22Rv1 (cell line): Measurements from ENCODE around the gene MGA.

Experiments
- ZFX ChIP-seq: fragments of 450-650 bp; IDR thresholded peaks from 2 replicates; pipeline ENCODE4 v1.6.1; 2017; ENCODE audit warnings: antibody characterized with exemption, borderline replicate concordance
- TF ChIP-seq, protein P1 (sequence below): fragments of 450-650 bp; IDR thresholded peaks from 2 replicates; pipeline ENCODE4 v1.5.1; 2017; ENCODE audit warnings: mild to moderate bottlenecking

DNA sequence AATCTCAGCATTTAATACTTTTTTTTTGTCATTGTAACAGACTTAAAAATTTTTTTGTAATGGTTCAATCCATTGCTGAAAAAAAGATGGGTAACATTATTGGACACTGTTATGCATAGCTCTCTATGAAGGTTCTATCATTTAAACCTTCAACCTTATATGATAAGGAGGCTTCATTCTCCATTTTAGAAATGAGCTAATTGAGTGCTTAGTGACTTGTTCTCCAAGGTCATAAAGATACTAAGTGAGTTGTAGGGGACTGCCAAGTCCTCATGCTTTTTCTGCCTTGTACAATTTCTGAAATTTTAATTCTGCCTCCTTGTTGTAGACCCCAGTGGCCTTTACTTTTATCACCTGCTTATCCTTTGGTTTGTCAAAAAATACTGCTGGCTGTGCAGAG is 56.7 kb downstream of the MGA start:
- TF ChIP-seq, protein P1, sequence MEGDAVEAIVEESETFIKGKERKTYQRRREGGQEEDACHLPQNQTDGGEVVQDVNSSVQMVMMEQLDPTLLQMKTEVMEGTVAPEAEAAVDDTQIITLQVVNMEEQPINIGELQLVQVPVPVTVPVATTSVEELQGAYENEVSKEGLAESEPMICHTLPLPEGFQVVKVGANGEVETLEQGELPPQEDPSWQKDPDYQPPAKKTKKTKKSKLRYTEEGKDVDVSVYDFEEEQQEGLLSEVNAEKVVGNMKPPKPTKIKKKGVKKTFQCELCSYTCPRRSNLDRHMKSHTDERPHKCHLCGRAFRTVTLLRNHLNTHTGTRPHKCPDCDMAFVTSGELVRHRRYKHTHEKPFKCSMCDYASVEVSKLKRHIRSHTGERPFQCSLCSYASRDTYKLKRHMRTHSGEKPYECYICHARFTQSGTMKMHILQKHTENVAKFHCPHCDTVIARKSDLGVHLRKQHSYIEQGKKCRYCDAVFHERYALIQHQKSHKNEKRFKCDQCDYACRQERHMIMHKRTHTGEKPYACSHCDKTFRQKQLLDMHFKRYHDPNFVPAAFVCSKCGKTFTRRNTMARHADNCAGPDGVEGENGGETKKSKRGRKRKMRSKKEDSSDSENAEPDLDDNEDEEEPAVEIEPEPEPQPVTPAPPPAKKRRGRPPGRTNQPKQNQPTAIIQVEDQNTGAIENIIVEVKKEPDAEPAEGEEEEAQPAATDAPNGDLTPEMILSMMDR = no peak
- no peak for TF ChIP-seq ZFX
